Measurements from ENCODE around the gene EDEM1. TPM values are rescaled to one million over a fixed set of nuclear protein-coding genes. Genes with fewer than 3 reads are reported as not detected.
"Not testable (repeated sequence)": the region's sequence is repeated elsewhere in the genome, so short reads cannot be mapped to it uniquely, and the experiment has no call there.

Gene EDEM1
- 10.4 TPM for total RNA-seq (ENCODE audit: insufficient read depth, low replicate concordance)

DNA sequence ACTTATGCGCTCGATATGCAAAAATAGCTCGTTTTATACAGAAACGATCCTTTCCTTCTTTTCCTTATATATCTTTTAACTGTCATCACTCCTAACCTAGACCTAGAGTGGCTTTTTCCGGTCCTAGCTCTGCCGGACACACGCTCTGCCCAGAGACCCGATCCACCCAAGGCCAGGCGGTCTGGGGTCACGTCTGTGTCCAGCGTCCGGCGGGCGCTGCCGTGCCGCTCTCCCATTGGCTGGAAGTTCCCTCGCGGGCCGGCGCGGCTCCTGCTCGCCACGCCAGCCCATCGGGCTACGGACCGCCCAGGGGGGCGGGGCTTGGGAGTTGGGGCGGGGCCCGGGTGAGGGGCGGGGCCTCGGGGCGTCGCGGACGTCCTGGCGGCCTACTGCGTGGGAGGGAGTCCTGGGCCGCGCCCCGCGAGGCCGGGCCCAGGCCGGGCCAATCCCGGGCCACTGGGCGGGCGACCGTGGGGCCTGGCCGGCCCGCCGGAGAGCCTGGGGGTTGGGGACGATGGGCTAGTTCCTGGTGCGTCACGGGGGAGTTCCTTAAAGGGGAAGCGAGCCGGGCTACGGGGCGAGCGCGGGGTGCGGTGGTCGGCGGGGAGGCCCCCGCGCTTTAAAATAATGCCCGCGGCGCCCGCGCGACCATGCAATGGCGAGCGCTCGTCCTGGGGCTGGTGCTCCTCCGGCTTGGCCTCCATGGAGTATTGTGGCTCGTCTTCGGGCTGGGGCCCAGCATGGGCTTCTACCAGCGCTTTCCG, at the start of gene EDEM1:
EDEM1 (plus strand) TSS at position 552 of the 764 bp plus-strand sequence; CDS start at position 651, 99 bp downstream.
- peak; percentile 96 for DNase-seq (ENCODE audit: low spot score)

DNA sequence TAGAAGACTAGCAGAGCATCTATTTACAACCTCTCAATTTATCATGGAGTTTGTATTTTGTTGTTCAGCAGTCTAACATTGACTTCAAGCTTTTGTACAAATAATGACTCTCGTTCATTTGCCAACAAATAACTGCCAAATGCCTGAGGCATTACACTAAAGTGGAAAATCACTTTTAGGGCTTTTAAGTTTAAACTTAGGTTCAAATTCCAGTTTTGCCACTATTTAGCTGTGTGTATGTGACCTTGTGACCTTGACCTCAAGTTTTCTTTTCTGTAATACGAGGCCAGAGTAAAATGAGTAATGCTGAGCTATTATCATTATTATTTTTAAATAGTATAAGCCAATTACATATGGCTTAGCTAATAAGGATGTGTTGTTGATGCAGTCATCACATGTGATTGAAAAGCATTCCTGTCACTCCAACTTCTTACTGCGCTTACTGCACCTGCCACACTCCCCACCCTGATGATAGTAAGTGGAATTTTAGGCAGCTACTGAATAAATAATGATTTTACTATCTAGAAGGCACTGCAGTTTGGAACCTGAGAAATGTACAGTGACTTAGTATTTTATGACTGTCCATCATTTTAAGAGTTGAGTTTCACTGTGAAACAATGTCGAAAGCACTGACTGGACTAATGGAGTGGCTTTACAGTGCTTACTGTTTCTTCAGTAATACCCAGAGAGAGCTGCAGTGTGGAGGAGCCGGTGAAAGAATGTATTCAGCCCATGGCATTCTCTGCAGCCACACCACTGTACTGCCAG, 49.1 kb upstream of the EDEM1 start:
- DNase-seq (ENCODE audit: low spot score) = peak; percentile 26

DNA sequence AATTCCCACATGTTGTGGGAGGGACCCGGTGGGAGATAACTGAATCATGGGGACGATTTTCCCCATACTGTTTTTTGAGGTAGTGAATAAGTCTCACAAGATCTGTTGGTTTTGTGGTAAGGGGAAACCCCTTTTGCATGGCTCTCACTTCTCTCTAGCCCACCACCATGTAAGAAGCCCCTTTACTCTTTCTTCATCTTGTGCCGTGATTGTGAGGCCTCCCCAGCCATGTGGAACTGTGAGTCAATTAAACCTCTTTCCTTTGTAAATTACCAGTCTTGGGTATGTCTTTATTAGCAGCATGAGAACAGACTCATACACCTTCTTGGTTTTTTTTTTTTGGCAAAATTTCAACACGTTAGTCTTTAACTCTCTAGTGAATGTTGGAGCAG, 47.3 kb upstream of the EDEM1 start:
- no peak for DNase-seq (ENCODE audit: low spot score)

DNA sequence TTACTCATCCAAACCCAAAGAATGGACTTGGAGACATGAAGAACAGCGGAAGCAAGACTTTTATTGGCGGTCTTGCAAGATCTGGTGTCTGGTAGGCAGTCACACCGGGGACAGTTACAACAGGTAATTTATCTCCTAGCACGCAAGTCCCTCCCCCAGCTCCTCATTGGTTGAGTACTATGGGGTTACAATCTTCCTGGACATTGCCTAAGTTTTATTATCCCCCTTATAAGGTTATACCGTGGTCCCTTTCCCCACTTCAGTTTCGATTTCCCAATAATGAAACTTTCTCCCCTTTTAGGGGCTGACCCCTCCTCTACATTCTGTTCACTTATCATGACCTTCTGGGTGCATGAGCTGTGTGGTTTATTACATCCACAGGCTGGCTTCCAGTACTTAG, 46.7 kb upstream of the EDEM1 start:
- DNase-seq (ENCODE audit: low spot score) = no peak

DNA sequence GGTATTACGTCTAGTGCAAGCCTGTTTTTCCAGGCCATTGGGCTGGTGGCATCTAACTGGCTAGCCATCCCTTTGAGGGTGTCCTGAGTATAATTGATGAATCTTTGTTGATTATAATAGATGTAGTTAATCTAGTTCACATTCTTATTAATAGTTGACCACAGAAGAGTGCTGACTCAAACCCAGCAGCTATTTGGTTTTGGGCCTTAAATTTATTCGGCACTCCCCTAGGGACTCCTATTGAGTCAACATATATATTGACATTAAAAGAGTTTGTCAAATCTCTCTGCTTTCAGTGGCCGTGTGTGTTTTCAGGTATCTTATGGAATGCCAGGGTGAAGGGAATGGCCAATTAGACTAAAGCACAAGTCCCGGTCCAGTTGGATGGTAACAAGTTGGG, 45.7 kb upstream of the EDEM1 start:
- no peak for DNase-seq (ENCODE audit: low spot score)

DNA sequence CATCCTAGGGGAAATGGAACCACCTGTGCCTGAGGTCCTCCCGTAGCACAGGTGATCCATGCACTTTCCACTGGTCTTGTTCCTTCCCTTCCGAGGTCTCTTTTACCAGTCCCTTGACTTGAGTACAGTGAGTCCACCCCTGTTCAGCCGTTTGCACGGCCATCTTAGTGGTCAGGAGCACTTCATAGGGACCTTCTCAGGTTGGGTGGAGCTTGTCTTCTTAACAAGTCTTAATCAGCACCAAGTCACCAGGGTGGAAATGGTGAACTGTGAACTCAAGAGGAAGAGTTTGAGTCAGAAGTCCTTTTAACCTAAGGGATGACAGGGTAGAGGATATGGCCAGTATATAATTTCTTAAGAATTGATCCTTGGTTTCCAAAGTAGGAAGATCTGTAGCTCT, 44.0 kb upstream of the EDEM1 start:
- DNase-seq (ENCODE audit: low spot score) = no peak

DNA sequence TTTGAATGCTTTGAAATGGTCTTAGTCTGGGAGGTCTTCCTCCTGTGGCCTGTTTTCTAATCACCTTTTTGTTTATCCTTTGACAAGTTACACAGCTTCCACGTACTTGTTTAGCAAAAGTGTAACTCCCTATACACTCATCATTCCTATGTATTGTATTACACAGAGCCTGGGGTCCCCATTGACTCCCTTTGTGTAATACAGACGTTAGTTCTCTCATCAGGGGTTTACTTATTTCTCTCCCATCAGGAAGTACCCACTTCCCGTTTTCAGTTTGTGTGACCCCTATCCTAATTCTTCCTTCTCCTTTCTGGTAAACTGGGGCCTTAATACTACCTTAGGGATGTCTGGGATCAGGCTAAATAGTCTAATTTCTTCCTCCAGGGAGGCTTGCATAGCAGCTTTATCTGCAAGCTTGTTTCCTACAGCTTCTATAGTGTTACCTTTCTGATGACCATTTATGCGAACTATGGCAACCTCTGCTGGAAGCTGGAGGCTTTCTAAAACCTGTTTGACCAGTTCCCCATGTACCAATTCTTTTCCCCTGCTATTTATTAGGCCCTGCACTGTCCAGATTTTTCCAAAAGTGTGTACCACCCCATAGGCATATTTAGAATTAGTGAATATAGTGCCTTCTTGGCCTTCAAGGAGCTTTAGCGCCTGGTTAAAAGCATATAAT, 43.1 kb upstream of the EDEM1 start:
- DNase-seq (ENCODE audit: low spot score) = no peak

DNA sequence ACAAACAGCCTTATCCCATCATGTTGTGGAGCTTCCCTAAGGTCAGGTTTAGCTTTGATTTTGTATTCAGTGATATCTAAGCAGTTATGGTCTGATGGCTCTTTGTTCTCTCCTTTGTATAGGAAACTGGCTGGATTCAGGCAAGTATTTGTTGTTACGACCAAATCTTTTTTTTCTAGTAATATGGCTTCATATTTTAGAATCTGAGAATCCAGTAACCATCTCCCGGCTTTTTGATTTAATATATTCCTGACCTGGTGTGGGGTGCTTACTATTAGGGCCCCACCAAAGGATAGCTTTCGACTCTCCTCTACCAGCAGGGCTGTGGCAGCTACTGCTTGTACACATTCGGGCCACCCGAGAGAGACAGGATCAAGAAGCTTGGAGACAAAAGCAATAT, 42.4 kb upstream of the EDEM1 start:
- DNase-seq (ENCODE audit: low spot score) = no peak

DNA sequence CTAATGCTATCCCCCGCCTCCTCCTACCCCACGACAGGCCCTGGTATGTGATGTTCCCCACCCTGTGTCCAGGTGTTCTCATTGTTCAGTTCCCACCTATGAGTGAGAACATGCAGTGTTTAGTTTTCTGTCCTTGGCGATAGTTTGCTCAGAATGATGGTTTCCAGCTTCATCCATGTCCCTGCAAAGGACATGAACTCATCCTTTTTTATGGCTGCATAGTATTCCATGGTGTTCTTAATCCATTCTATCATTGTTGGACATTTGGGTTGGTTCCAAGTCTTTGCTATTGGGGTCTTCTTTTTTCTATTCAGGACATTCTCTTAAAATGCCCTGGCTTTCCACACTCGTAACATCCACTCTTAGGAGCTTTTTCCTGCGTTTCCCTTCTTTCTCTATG, 40.4 kb upstream of the EDEM1 start:
- DNase-seq (ENCODE audit: low spot score) = not testable (repeated sequence)

DNA sequence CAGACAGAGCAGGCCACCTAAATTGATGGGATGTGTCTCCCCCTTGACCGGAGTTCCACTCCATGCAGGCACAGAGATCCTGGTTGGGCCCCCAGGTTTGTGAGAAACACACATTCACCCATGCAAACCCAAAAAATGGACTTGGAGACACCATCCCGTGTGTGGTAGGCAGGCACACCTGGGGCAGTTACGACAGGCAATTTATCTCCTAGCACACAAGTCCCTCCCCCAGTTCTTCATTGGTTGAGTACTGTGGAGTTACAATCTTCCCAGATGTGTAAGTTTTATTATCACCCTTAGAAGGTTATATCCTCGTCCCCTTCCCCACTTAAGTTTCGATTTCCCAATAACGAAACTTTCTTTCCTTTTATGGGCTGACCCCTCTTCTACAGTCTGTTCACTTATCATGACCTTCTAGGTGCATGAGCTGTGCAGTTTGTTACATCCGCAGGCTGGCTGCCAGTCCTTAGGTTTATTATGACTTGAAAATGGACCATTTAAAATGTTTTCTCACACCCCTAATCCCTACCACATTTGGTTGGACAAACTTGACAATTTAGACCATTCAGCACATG, 38.1 kb upstream of the EDEM1 start:
- no peak for DNase-seq (ENCODE audit: low spot score)

DNA sequence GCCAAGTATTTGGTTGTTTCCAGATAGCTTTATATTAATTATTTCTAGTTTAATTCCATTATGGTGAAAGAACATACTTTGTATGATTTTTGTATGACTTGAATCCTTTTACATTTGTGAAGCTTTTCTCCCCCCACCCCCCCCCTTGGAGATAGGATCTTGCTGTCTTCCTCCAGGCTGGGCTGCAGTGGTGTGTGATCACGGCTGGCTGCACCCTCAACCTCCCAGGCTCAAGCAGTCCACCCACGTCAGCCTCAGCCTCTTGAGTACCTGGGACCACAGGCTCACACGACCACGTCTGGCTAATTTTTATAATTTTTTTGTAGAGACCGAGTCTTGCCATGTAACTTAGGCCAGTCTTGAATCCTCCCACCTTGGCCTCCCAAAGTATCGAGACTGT, 35.9 kb upstream of the EDEM1 start:
- no peak for DNase-seq (ENCODE audit: low spot score)

DNA sequence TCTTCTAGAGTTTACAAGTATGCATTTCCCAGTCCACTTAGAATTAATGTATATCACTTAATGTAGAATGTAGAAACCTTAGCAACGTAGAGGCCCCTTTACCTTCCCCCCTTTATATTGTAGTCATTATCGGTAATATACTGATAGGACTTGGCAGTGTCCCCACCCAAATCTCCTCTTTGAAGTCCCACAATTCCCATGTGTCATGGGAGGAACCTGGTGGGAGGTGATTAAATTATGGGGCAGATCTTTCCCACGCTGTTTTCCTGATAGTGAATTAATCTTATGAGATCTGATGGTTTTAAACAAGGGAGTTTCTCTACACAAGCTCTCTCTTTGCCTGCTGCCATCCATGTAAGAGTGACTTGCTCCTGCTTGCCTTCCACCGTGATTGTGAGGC, 34.4 kb upstream of the EDEM1 start:
- DNase-seq (ENCODE audit: low spot score) = no peak

DNA sequence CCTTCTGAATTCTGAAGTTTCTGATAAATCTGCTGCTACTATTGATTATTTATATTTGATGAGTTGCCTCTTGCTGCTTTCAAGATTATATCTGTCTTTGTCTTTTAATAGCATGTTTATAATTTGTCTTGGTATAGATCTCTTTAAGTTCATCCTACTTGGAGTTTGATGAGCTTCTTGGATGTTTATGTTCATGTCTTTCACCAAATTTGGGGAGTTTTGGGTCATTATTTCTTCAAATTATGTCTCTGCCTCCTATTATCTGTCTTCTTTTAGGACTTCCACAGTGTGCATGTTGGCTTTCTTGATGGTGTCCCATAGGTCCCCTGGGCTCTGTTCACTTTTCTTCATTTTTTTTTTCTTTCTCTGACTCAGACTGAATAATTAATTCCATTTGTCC, 32.3 kb upstream of the EDEM1 start:
- DNase-seq (ENCODE audit: low spot score) = no peak

DNA sequence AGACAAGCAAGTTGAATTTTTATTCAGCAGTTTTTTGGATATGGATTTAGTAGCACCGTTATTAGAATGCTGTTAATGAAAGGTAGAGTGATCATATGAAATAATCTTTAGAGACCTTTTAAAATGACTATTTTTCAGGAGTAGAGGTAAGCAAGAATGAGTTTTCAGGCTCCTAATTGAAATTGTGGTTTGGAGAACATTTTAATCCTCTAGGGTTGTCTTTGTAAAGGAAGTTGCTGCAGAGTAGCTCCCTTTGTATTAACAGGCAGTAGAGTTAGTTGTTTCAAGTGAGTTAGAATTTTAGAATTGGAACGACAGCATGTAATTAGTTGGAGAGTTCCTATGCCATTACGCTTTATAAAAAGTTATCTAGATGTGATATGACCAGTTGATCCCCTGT, 27.2 kb upstream of the EDEM1 start:
- DNase-seq (ENCODE audit: low spot score) = no peak

DNA sequence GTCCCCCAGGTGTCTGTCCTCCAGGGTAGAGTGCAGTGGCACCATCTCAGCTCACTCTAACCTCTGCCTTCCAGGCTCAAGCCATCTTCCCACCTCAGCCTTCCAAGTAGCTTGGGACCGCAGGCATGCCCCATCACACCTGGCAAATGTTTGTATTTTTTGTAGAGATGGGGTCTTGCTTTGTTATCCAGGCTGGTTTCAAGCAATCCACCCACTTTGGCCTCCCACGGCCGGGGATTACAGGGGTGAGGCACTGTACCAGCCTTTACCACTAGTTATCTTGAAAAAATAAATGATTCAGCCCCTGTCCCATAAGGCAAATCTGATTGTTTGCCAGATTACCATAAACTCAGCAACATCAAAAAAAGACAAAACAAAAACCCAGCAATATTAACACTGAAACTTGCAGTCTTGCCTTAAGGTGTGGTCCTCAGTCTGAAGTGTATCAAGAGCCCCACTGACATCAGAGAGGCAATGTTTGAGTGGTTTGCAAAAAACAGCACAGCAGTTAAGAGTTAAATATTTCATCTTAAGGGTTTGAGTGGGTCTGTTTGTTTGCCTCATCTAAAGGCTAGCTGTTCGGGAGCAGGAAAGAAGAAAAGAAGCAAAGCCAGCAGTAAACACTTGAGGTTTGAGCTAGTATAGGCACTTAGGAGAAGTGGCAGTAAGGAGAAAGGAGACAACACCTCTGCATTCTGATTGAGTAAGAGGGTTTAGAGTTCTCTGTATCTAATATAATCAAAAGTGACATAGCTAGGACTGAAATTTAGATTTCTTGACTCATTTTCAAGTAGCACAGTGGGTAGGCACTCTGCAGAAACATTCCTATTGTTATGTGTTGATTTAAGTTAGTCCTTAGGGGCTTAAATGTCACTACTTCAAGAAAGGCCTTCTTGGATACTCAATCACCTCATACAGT, 26.3 kb upstream of the EDEM1 start:
- no peak for DNase-seq (ENCODE audit: low spot score)

DNA sequence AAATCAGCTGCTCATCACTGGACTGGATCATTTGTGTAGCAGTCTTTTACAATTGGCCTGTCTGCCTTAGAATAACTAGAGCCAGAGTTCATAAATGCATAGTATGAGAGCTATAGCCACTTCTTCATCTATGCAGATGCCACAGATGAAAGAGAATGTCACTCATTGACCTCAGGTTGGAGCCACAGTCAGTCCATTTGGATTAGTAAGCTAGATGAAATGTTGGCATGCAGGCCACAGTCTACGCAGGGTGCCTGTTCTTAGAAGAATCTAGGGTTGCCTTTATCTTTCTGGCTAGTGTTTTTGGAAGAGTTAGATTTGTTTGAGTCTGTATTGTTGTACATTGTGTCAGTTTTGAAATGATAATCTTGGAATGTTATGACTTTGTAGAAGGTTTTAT, 25.4 kb upstream of the EDEM1 start:
- no peak for DNase-seq (ENCODE audit: low spot score)

DNA sequence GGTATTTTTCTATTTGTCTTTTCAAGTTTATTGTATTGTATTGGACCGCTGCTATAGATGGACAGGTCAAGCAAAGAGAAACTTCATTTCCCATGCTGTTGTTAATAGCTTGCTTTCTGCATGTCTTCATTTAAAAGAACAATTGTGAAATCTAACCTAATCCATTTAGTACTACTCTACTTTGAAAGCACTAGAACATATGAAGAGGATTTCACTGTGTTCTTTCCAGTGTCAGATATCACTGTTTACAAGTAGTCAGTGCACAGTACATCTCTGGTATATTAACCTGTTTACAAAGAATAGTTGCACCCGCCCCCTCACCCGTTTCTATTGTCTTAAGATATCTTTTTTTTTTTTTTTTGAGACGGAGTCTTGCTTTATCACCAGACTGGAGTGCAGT, 21.8 kb upstream of the EDEM1 start:
- DNase-seq (ENCODE audit: low spot score) = no peak

DNA sequence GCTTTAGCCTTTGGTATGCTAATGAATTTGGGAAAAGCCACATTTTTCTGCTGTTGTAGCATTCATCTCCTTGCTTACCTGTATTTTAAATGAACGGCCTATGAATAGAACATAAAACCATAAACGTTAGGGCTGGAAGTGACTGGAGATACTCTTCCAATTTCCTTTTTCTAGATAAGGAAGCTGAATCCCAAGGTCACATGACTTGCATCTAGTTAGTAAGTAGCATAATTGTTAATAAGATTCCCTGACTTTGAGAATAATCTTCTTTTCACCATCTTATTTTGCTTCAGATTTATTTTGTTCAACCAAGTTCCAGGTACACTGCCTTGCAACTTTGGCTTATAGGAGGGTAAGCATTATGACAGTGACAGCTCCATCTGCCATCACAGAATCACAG, 20.7 kb upstream of the EDEM1 start:
- no peak for DNase-seq (ENCODE audit: low spot score)

DNA sequence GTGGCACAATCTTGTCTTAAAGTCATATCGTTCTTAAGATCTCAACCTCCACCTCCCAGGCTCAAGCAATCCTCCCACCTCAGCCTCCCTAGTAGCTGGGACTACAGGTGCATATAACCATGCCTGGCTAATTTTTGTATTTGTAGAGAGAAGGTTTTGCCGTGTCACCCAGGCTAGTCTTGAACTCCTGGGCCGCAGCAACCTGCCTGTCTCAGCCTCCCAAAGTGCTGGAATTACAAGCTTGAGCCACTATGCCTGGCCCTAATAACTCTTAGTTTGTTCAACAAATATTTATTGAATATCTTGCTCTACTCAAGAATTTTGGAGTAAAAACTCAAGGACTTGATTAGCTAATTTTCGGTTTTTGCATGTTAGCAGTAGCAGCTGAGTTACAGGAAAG, 19.4 kb upstream of the EDEM1 start:
- DNase-seq (ENCODE audit: low spot score) = no peak

DNA sequence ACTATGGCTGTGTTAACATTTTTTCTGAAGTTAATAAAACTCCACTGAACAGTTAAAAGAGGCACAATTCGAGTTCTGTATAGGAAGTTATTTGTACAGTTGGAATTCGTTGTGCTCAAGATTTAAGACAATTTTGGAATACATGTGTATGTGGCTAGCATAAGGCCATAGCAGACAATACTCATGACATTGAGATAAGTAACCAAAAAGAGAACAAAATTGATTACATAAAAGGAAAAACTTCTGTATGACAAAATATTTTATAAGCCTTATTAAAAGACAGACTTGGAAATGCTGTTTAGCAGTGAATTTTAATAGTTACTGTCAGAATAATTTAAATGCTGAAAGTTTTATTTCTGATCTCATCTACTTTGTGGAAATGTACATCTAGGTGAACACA, 17.7 kb upstream of the EDEM1 start:
- no peak for DNase-seq (ENCODE audit: low spot score)

DNA sequence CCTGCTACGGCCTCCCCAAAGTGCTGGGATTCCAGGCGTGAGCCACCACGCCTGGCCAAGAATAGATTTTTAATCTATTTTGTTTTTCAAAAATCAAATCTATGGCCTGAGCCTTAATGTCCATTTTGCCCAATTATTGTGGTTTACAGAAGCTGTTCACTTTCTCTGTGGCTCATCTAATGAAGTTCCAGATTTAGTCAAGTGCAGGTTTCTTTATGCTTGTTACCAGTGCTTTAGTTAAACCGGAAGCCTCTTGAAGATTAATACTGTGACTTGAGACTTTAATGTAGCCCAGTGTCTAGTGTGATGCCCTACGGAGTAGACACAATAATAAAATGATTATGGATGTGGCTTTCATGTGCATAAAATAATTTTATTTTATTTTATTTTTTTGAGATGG, 16.5 kb upstream of the EDEM1 start:
- DNase-seq (ENCODE audit: low spot score) = no peak
